Muscle of back (tissue), 11 donors: ENCODE data around the gene WWC2. TPM values are rescaled to one million over a fixed set of nuclear protein-coding genes. Genes with fewer than 3 reads are reported as not detected.
"Not testable (repeated sequence)": the region's sequence is repeated elsewhere in the genome, so short reads cannot be mapped to it uniquely, and the experiment has no call there.

Source experiments
- DNase-seq, 3 donors: peaks; one replicate each; pipeline versions ENCODE4 v3.0.0 to v3.0.0-alpha.2; 2013
- polyA plus RNA-seq, 10 donors: library from polyadenylated mRNA; unstranded; fragments of 120-200 nt; gene quantifications; one replicate each; pipeline ENCODE4 v1.2.1, GENCODE V29; 2013; ENCODE audit not compliant: insufficient read length in 10 of 10

WWC2 gene
- polyA plus RNA-seq, 10 donors, result 16.8 to 26.3 (median 21.0) TPM

- peak in 1 of 3 donors; percentile 88 for DNase-seq
Measured at GRCh38 chr4:183140911-183141320, 41.9 kb downstream of the WWC2 start.

- no peak for DNase-seq
Measured at GRCh38 chr4:183141997-183142396, 42.9 kb downstream of the WWC2 start.

- peak; percentile 45 to 82 (median 61) for DNase-seq
Measured at GRCh38 chr4:183142571-183143550, 43.8 kb downstream of the WWC2 start.

- DNase-seq, result no peak
Measured at GRCh38 chr4:183144787-183145186, 45.7 kb downstream of the WWC2 start.

- DNase-seq, result no peak
Measured at GRCh38 chr4:183145773-183146172, 46.7 kb downstream of the WWC2 start.

- DNase-seq, result no peak
Measured at GRCh38 chr4:183146478-183146877, 47.4 kb downstream of the WWC2 start.

- no peak for DNase-seq
Measured at GRCh38 chr4:183147196-183147595, 48.1 kb downstream of the WWC2 start.

GRCh38 chr4:183147983-183148382 is 48.9 kb downstream of the WWC2 start:
- DNase-seq, result no peak

- no peak for DNase-seq
Measured at GRCh38 chr4:183149616-183150539, 50.8 kb downstream of the WWC2 start.

- not testable (repeated sequence) for DNase-seq
Measured at GRCh38 chr4:183150664-183151063, 51.6 kb downstream of the WWC2 start.

GRCh38 chr4:183152232-183152631 is 53.2 kb downstream of the WWC2 start:
- not testable (repeated sequence) for DNase-seq

GRCh38 chr4:183153190-183153916 is 54.3 kb downstream of the WWC2 start:
- no peak for DNase-seq

- no peak for DNase-seq
Measured at GRCh38 chr4:183154701-183155391, 55.8 kb downstream of the WWC2 start.

- no peak for DNase-seq
Measured at GRCh38 chr4:183155450-183156184, 56.6 kb downstream of the WWC2 start.

GRCh38 chr4:183157215-183157614 is 58.2 kb downstream of the WWC2 start:
- DNase-seq, result no peak

- DNase-seq, result peak in 1 of 3 donors; percentile 75
Measured at GRCh38 chr4:183158062-183158461, 59.0 kb downstream of the WWC2 start.

- no peak for DNase-seq
Measured at GRCh38 chr4:183161630-183162029, 62.6 kb downstream of the WWC2 start.

GRCh38 chr4:183163135-183163534 is 64.1 kb downstream of the WWC2 start:
- no peak for DNase-seq

- no peak for DNase-seq
Measured at GRCh38 chr4:183164963-183165362, 65.9 kb downstream of the WWC2 start.

GRCh38 chr4:183165376-183165775 is 66.3 kb downstream of the WWC2 start:
- no peak for DNase-seq
